ENCODE data around the gene ITGAD. TPM values are rescaled to one million over a fixed set of nuclear protein-coding genes. Genes with fewer than 3 reads are reported as not detected.

ITGAD gene
- total RNA-seq, 1 experiment from 2014 or later, result not detected

- Mint-ChIP-seq H3K4me1 (no peaks in the 10 kb centered on the region), H3K36me3 (no peaks in the 10 kb centered on the region), H3K27me3 (ENCODE audit: low read depth) (no peaks in the 10 kb centered on the region; the same call in 1 of the 2 replicates), H3K4me3 (no peak overlapping the region), H3K9me3 (peaks cover 11% of the 10 kb centered on the region), H3K27ac (no peak overlapping the region)
- no peak for ATAC-seq
- DNase-seq (ENCODE audit: low spot score), result no peak
- TF ChIP-seq AFF4 (CRISPR knock-in tag; IDR thresholded peaks at IDR 0.05; ENCODE audit: borderline replicate concordance) (no peak), ZNF219 (CRISPR knock-in tag; IDR thresholded peaks at IDR 0.05; ENCODE audit: borderline replicate concordance) (no peak), SP1 (CRISPR knock-in tag; conservative IDR thresholded peaks at IDR 0.05) (no peak), MXD4 (CRISPR knock-in tag; IDR thresholded peaks at IDR 0.05; ENCODE audit: borderline replicate concordance) (no peak), ZNF281 (CRISPR knock-in tag; IDR thresholded peaks at IDR 0.05) (no peak), ZMAT4 (CRISPR knock-in tag; IDR thresholded peaks at IDR 0.05) (no peak), ATF2 (CRISPR knock-in tag; IDR thresholded peaks at IDR 0.05; ENCODE audit: borderline replicate concordance, low read depth) (no peak), ELF4 (CRISPR knock-in tag; IDR thresholded peaks at IDR 0.05; ENCODE audit: low read depth) (no peak)
- ChIA-PET POLR2A (no interaction called here), CTCF (no interaction called here)
These were observed 9.6 kb downstream of the ITGAD start for GRCh38 chr16:31402687-31403086.

GRCh38 chr16:31403590-31404352 lies 10.6 kb downstream of the ITGAD start:
- no peak for TF ChIP-seq PREB (CRISPR knock-in tag; IDR thresholded peaks at IDR 0.05; ENCODE audit: borderline replicate concordance)
- TF ChIP-seq NR3C1 (CRISPR knock-in tag; conservative IDR thresholded peaks at IDR 0.05; ENCODE audit: low read depth), result no peak
- no peak for TF ChIP-seq USF1 (CRISPR knock-in tag; IDR thresholded peaks at IDR 0.05)
- TF ChIP-seq CREB1 (CRISPR knock-in tag; IDR thresholded peaks at IDR 0.05), result no peak

More at GRCh38 chr16:31403590-31404352, 10.6 kb downstream of the ITGAD start:
- Mint-ChIP-seq H3K27ac (no peak overlapping the region), H3K9me3 (peaks cover 11% of the 10 kb centered on the region), H3K4me3 (no peak overlapping the region), H3K36me3 (no peaks in the 10 kb centered on the region), H3K4me1 (no peaks in the 10 kb centered on the region), H3K27me3 (ENCODE audit: low read depth) (no peaks in the 10 kb centered on the region; the same call in 1 of the 2 replicates)
- ChIA-PET POLR2A (interaction anchor here (0.6 kb wide), 1 partner anchor 330 kb away, joined by 3 read pairs; the partner anchor contains the start of gene ZNF668), CTCF (interaction anchor here (0.9 to 1.3 kb wide), 2 partner anchors 21 to 39 kb away, joined by 3 to 9 read pairs; partner anchors contain the start of gene ZNF843)
- DNase-seq (ENCODE audit: low spot score) (no peak), ATAC-seq (no peak)
